Measurements from ENCODE around the gene DGKQ.

- TF ChIP-seq CTCF (conservative IDR thresholded peaks at IDR 0.05; ENCODE audit: low read depth, low read length): no peak
- TF ChIP-seq EZH2 (IDR thresholded peaks at IDR 0.05; ENCODE audit: low read length, unreplicated experiment): no peak
Observed at GRCh38 chr4:951186-951585, 22.2 kb downstream of the DGKQ start.

All from PC-3 (cell line).